ENCODE measurements around the gene CPN2. TPM values are rescaled to one million over a fixed set of nuclear protein-coding genes. Genes with fewer than 3 reads are reported as not detected.

The CPN2 gene
- total and polyA plus RNA-seq, 2 of the 13 experiments (the other 11 are each of a cell fraction or from before 2014, with no cell fraction given), result 26.7 to 27.7 TPM

DNA sequence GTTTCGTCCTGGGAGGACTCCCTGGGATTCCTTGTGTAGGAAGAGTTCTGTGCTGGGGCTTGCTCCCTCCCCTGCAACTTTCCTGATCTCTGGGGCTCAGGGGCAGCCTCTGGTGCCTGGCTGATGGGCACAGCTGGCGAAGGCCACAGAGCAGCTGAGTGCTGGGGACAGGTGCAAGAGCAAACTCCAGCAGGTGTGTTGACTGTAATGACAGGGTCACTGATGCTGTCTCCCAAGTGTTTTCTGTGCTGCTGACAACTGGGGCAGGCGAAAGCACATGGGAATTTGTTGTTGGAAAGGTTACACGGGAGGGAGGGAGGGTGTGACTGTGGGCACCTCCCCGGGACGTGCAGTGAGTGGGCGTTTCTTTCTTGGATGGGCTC lies 21.6 kb downstream of the CPN2 start (continued):
- TF ChIP-seq YEATS4 (CRISPR knock-in tag; IDR thresholded peaks at IDR 0.05; ENCODE audit: borderline replicate concordance) (no peak), CBX1 (IDR thresholded peaks at IDR 0.05; ENCODE audit: low read depth) (no peak), JDP2 (CRISPR knock-in tag; IDR thresholded peaks at IDR 0.05; ENCODE audit: borderline replicate concordance) (no peak), CCAR2 (optimal IDR thresholded peaks at IDR 0.05; ENCODE audit: low read depth, low read length) (no peak)
- TF ChIP-seq, protein P1, sequence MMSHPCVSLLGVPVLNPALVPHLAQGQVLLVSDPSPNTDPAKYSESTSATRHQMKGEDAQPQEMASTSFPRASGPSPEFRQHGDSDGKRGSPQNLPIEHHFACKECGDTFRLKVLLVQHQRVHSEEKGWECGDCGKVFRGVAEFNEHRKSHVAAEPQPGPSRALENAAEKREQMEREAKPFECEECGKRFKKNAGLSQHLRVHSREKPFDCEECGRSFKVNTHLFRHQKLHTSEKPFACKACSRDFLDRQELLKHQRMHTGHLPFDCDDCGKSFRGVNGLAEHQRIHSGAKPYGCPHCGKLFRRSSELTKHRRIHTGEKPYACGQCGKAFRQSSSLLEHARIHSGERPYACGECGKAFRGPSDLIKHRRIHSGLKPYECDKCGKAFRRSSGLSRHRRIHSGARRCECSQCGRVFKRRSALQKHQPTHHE (CRISPR knock-in tag; IDR thresholded peaks at IDR 0.05; ENCODE audit: borderline replicate concordance), result no peak
- TF ChIP-seq, protein P2, sequence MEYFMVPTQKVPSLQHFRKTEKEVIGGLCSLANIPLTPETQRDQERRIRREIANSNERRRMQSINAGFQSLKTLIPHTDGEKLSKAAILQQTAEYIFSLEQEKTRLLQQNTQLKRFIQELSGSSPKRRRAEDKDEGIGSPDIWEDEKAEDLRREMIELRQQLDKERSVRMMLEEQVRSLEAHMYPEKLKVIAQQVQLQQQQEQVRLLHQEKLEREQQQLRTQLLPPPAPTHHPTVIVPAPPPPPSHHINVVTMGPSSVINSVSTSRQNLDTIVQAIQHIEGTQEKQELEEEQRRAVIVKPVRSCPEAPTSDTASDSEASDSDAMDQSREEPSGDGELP (IDR thresholded peaks at IDR 0.05; ENCODE audit: borderline replicate concordance, low read depth), result no peak
- TF ChIP-seq, protein P3, sequence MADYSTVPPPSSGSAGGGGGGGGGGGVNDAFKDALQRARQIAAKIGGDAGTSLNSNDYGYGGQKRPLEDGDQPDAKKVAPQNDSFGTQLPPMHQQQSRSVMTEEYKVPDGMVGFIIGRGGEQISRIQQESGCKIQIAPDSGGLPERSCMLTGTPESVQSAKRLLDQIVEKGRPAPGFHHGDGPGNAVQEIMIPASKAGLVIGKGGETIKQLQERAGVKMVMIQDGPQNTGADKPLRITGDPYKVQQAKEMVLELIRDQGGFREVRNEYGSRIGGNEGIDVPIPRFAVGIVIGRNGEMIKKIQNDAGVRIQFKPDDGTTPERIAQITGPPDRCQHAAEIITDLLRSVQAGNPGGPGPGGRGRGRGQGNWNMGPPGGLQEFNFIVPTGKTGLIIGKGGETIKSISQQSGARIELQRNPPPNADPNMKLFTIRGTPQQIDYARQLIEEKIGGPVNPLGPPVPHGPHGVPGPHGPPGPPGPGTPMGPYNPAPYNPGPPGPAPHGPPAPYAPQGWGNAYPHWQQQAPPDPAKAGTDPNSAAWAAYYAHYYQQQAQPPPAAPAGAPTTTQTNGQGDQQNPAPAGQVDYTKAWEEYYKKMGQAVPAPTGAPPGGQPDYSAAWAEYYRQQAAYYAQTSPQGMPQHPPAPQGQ (CRISPR knock-in tag; IDR thresholded peaks at IDR 0.05; ENCODE audit: borderline replicate concordance), result no peak
- TF ChIP-seq, protein P4, sequence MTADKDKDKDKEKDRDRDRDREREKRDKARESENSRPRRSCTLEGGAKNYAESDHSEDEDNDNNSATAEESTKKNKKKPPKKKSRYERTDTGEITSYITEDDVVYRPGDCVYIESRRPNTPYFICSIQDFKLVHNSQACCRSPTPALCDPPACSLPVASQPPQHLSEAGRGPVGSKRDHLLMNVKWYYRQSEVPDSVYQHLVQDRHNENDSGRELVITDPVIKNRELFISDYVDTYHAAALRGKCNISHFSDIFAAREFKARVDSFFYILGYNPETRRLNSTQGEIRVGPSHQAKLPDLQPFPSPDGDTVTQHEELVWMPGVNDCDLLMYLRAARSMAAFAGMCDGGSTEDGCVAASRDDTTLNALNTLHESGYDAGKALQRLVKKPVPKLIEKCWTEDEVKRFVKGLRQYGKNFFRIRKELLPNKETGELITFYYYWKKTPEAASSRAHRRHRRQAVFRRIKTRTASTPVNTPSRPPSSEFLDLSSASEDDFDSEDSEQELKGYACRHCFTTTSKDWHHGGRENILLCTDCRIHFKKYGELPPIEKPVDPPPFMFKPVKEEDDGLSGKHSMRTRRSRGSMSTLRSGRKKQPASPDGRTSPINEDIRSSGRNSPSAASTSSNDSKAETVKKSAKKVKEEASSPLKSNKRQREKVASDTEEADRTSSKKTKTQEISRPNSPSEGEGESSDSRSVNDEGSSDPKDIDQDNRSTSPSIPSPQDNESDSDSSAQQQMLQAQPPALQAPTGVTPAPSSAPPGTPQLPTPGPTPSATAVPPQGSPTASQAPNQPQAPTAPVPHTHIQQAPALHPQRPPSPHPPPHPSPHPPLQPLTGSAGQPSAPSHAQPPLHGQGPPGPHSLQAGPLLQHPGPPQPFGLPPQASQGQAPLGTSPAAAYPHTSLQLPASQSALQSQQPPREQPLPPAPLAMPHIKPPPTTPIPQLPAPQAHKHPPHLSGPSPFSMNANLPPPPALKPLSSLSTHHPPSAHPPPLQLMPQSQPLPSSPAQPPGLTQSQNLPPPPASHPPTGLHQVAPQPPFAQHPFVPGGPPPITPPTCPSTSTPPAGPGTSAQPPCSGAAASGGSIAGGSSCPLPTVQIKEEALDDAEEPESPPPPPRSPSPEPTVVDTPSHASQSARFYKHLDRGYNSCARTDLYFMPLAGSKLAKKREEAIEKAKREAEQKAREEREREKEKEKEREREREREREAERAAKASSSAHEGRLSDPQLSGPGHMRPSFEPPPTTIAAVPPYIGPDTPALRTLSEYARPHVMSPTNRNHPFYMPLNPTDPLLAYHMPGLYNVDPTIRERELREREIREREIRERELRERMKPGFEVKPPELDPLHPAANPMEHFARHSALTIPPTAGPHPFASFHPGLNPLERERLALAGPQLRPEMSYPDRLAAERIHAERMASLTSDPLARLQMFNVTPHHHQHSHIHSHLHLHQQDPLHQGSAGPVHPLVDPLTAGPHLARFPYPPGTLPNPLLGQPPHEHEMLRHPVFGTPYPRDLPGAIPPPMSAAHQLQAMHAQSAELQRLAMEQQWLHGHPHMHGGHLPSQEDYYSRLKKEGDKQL (CRISPR knock-in tag; IDR thresholded peaks at IDR 0.05; ENCODE audit: low read depth), result no peak
